Medulla oblongata (tissue), 1 donor: ENCODE measurements around the gene HYDIN.
"Not testable (repeated sequence)": the region's sequence is repeated elsewhere in the genome, so short reads cannot be mapped to it uniquely, and the experiment has no call there.

Source experiments
- DNase-seq: peaks from one replicate; pipeline ENCODE4 v3.0.0-alpha.2; 2015; ENCODE audit errors: extremely low spot score

HYDIN gene

DNA sequence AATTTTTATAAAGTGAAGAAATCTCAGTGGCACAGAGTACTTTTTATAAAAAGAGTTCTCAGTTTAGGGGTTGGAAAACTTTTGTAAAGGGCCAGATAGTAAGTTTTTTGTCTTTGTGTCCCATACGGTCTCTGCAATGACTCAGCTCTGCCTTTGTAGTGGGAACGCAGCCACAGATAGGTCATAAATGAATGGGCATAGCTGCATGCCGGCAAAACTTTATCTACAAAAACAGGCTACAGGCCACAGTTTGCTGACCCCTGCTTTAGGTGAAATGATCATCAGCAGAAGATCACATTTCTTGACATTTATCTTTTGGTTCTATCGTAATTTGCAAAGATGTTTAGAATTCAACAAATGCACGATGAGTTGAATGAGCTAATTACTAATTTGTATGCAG, 365.8 kb downstream of the HYDIN start:
- DNase-seq = not testable (repeated sequence)

GRCh38 chr16:70861996-70862395, 368.5 kb downstream of the HYDIN start:
- DNase-seq = not testable (repeated sequence)

DNA sequence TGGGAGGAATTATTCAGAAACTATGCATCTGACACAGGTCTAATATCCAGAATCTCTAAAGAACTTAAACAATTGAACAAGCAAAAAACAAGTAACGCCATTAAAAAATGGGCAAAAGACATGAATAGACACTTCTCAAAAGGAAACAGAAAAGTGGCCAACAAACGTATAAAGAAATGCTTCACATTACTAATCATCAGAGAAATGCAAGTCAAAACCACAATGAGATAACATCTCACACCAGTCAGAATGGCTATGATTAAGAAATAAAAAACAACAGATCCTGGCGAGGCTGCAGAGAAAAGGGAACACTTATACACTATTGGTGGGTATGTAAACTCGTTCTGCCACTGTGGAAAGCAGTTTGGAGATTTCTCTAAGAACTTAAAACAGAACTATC, 379.2 kb downstream of the HYDIN start:
- not testable (repeated sequence) for DNase-seq

GRCh38 chr16:70823498-70824118, 406.9 kb downstream of the HYDIN start:
- DNase-seq = not testable (repeated sequence)

DNA sequence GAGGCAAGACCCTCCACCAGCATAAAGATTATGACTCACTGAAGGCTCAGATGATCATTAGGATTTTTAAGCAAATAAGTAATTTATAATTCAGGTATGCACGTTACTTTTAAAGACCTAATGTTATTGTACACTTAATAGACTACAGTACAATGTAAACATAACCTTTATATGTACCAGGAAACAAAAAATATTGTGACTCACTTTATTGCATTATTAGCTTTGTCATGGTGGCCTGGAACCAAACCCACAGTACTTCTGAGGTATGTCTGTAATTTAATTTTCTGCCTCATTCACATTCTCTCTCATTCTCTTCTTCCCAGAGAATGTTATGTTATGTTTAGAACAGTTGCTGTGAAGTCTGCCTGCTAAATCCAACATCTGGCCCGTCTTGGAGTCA, 407.8 kb downstream of the HYDIN start:
- DNase-seq = not testable (repeated sequence)

DNA sequence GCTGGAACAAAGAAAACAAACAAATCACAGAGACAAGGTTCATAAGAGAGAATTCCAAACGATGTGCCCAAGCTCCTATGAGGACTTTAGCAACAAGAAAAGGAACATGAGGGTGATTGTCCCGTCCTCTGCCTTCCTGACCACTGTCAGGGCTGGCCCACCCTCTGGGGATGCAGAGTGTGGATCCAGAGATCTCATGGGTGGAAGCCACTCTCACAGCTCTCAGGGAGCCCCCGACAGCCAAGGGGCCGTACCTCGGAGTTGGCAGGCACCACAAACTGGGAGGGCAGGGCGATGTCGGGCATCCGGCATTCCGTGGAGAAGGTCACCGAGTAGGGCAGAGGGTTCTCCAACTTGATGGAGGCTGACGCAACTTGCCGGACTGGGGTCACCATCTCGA, 412.4 kb downstream of the HYDIN start:
- not testable (repeated sequence) for DNase-seq

GRCh38 chr16:70809392-70810060, 421.0 kb downstream of the HYDIN start:
- no peak for DNase-seq

- no peak for DNase-seq
These were observed 422.2 kb downstream of the HYDIN start for GRCh38 chr16:70808371-70808770.

DNA sequence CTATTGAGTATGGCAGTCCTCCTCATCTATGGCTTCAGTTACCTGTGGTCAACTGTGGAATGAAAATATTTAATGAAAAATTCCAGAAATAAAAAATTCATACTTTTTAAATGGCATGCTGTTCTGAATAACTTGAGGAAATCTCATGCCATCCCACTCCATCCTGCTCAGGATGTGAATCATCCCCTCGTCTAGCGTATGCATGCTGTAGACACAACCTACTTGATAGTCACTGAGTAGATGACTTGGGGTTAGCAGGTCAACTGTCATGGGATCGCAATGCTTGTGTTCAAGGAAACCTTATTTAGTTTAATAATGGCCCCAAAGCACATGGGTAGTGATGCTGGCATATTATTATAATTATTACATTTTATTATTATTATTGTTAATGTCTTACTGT, 424.7 kb downstream of the HYDIN start:
- DNase-seq = no peak

GRCh38 chr16:70805380-70805779, 425.1 kb downstream of the HYDIN start:
- no peak for DNase-seq

DNA sequence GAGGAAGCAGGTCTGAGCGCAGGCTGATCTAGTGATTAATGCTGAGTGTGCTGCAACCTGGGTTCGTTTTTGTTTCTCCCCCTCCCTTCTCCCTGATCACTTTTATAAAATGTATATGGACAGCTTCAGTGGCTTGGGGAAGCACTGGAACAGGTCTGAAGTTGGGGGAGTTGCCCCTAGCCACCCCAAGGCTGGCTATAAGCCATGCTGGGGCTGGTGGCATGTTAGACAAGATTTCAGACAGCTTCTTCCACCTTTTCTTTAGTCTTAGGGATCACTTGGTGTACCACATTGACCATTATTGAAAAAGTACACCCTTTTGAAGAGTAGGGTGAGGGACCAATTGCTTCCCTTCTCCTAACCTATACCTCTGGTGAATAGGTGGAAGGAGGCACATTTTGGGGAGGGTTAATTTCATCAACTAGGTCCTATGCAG, 425.8 kb downstream of the HYDIN start:
- no peak for DNase-seq

- DNase-seq = no peak
These were observed 426.3 kb downstream of the HYDIN start for GRCh38 chr16:70804153-70804733.

- no peak for DNase-seq
These were observed 427.2 kb downstream of the HYDIN start for GRCh38 chr16:70803319-70803718.

DNA sequence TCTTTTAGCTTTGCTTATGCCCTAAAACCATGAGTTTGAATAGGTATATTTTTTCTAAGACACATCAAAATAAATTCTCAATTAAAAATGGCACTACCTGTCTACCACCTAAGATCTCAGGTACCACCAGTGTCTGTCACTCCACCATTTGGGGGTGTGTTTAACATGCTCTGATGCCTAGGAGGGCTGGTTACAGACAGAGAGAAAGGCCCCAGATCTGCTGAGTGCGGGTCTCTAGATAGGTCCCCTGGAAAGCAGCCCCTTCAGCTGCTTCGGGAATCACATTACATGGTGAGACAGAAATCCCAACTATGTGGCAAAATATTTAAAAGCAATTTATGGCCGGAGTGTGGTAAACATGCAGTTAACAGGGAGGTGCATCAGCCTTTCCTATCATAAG, 428.9 kb downstream of the HYDIN start:
- no peak for DNase-seq

DNA sequence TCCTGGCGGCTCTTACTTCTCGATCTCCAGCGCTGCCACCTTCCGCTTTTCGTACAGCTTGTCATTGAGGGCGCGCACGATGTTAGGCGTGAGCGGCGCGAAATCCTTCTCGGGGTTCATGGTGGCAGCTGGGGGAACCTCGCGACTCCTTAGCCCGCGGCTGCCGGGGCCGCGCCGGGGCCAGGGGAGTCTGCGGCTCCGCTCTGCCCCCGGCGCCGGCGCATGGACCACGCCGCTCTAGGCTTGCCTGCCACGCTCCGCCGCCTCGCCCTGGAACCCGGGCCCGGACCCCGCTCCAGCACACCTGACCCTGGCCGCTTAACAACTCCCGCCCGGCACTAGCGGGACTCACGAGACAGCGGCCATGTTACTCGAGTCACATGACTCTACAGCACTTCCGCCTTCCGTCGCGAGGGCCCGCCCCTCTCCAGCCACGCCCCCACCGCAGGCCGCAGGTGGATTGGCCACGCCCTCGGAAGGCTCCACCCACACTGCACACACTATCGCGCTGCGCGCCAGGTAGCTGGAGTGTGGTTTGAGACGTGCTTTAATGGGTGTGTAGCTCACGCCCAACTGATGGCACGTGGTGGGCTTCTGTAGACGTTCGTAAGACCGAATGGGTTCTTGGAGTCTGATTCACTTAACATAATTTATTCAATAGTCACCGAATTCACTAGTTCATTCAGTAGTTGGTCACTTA, 429.6 kb downstream of the HYDIN start, which contains the start of gene VAC14:
Gene VAC14 (minus strand): TSS at position 378 of the 700 bp plus-strand sequence. CDS start 258 bp downstream, at position 120.
- peak; percentile 89 for DNase-seq

GRCh38 chr16:70800311-70800710, 430.2 kb downstream of the HYDIN start:
- DNase-seq = no peak

DNA sequence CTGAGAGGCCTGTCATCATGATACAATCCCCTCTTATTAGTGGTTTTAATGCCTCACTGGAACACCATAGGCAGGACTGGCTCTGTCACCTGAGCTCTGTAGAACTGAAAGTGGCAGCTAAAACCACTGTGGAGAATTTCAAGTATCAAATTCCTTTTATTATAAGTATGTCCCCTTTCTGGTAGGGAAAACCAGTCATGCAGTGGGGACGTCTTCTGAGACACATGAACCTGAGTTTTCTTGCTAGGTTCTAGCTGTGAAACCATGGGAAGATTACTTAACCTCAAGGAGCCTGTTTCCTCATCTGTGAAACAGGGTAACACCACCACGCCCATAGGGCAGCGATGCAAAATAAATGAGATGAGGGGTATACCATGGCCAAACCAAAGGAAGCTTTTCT, 434.2 kb downstream of the HYDIN start:
- DNase-seq = no peak

DNA sequence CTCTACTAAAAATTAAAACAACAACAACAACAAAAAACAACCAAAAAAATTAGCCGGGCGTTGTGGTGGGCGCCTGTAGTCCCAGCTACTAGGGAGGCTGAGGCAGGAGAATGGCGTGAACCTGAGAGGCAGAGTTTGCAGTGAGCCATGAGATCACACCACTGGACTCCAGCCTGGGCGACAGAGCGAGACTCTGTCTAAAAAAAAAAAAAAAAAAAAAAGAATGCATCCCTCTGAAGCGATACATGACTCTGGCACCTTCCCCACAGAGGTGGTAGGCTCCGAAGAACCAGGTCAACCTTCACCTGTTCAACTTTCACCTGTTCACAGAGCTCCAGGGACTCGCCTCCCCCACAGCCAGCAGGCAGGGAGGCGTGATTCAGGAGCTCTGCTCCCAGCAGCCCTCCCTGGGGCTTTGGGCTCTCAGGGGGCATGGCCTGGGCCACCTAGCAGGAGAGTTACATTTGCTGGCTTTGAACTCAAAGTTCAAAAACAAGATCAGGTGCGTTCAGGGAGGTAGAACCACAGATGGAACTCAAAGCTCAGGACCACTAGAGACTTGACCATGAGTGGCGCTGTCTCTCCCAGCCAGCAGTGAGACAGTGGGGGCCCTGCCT, 435.1 kb downstream of the HYDIN start:
- no peak for DNase-seq

DNA sequence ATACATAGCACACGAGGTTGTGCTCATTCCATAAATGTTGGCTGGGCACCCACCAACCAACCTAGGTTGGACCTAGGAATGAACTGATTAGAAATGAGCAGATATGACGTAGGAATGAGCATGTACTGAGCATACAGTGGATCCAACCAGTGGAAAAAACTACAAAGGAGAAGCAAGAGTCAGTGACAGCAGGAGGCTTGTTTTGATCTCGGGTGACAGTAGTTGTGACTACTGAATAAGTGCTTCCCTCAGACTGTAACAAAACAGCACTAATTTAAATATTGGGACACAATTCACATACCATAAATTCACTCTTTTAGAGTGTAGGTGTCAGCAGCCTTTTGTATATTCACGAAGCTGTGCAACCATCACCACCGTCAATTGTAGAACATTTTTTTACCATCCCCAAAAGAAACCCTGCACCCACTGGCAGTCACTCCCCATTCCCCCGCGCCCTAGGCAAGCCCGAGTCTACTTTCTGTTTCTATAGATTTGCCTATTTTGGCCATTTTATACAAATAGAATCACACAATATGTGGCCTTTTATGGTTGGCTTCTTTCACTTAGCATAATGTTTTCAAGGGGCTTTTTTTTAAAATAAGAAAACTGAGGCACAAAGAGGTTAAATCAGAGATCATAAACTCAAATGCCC, 436.5 kb downstream of the HYDIN start:
- no peak for DNase-seq

GRCh38 chr16:70790815-70791214, 439.7 kb downstream of the HYDIN start:
- no peak for DNase-seq
